Heart left ventricle (tissue), 13 donors: ENCODE results near the gene ROCK2.

ENCODE experiments used
- CTCF ChIP-seq, 12 donors: fragments of 200-600 bp; sonication (generic) in 4 of 12; IDR thresholded peaks; one replicate each; pipeline versions ENCODE4 v1.5.0 to v1.8.0; 2018 to 2022; ENCODE audit warnings: antibody characterized with exemption in 12 of 12, mild to moderate bottlenecking in 5 of 12
- POLR2A ChIP-seq, 2 donors: fragments of 450-650 bp; IDR thresholded peaks; one replicate each; pipeline ENCODE4 v1.6.1; 2017; ENCODE audit warnings: antibody characterized with exemption in 2 of 2, mild to moderate bottlenecking in 2 of 2, moderate library complexity in 2 of 2
- donor health status: ischemic (EF 13 %, LVEDD 7.1; RV severe dilation, severe dysfunction).
- donor health status: DM: no; HTN: yes; CAD: no.
- donor health status: DM: no; HTN: no; CAD: no.
- donor health status: ischemic (EF 25% LVEDD 6.9; RV normal size, moderate dysfunction).
- donor health status: ischemic (EF 25% LVEDD 5.7; RV mildly dilated, moderate dysfunction).
- donor health status: ischemic (EF 35%, LVEDD 5.7; RV mildly dilated, moderate dysfunction).
- donor health status: nonischemic (EF 11% LVEDD 7.7; RV severe dilation, severe dysfunction).
- donor health status: DM: yes; HTN: yes; CAD: no.
- donor health status: PGD.
- donor health status: ischemic (EF 29% LVEDD 5.4; RV normal size, mild dysfunction).
- donor health status: nonischemic (EF 23%, LVEDD 6.1; RV moderate dilation, normal function).

- no peak for TF ChIP-seq CTCF (IDR thresholded peaks at IDR 0.05)
- no peak for TF ChIP-seq POLR2A (IDR thresholded peaks at IDR 0.05)
Measured at GRCh38 chr2:11263177-11263576, 81.3 kb downstream of the ROCK2 start.
